Stimulated activated CD4-positive, alpha-beta T cell treated with anti-CD3 and anti-CD28 coated beads, TNF-alpha, amount 100 ng/mL, for 48 hours (primary cell): ENCODE measurements around the gene CSTF2T.

Experiments used
- DNase-seq, 3 donors: peaks; one replicate each; pipeline ENCODE4 v3.0.0-alpha.2; 2020; ENCODE audit warnings: low read depth in 3 of 3

Gene CSTF2T

GRCh38 chr10:51699475-51700227 is at the start of gene CSTF2T:
Gene CSTF2T, minus strand, starts transcription at chr10:51699595. Its CDS starts 46 bp downstream, at chr10:51699549.
- peak; percentile 81 to 85 (median 83) for DNase-seq

- DNase-seq: no peak
Measured at GRCh38 chr10:51748959-51749358, 49.6 kb upstream of the CSTF2T start.

- no peak for DNase-seq
Measured at GRCh38 chr10:51747216-51747615, 47.8 kb upstream of the CSTF2T start.

GRCh38 chr10:51745397-51745796 is 46.0 kb upstream of the CSTF2T start:
- DNase-seq: no peak

- DNase-seq: no peak
Measured at GRCh38 chr10:51744235-51745000, 45.0 kb upstream of the CSTF2T start.

GRCh38 chr10:51743146-51743545 is 43.8 kb upstream of the CSTF2T start:
- DNase-seq: no peak

- DNase-seq: no peak
Measured at GRCh38 chr10:51733057-51733456, 33.7 kb upstream of the CSTF2T start.

GRCh38 chr10:51729822-51730555 is 30.6 kb upstream of the CSTF2T start:
- no peak for DNase-seq

- DNase-seq: no peak
Measured at GRCh38 chr10:51724038-51724437, 24.6 kb upstream of the CSTF2T start.

- no peak for DNase-seq
Measured at GRCh38 chr10:51718804-51719291, 19.5 kb upstream of the CSTF2T start.

GRCh38 chr10:51716981-51717380 is 17.6 kb upstream of the CSTF2T start:
- DNase-seq: no peak

- no peak for DNase-seq
Measured at GRCh38 chr10:51711519-51711891, 12.1 kb upstream of the CSTF2T start.

GRCh38 chr10:51709324-51709972 is 10.1 kb upstream of the CSTF2T start:
- DNase-seq: no peak

GRCh38 chr10:51708609-51709008 is 9.2 kb upstream of the CSTF2T start:
- no peak for DNase-seq

GRCh38 chr10:51707821-51708424 is 8.5 kb upstream of the CSTF2T start:
- DNase-seq: no peak

GRCh38 chr10:51707392-51707791 is 8.0 kb upstream of the CSTF2T start:
- DNase-seq: no peak

- no peak for DNase-seq
Measured at GRCh38 chr10:51706225-51706624, 6.8 kb upstream of the CSTF2T start.

- DNase-seq: no peak
Measured at GRCh38 chr10:51705774-51706173, 6.4 kb upstream of the CSTF2T start.

- no peak for DNase-seq
Measured at GRCh38 chr10:51700228-51700817, 928 bp upstream of the CSTF2T start.

GRCh38 chr10:51699145-51699474 is 285 bp downstream of the CSTF2T start:
- DNase-seq: no peak

GRCh38 chr10:51698473-51699063 is 827 bp downstream of the CSTF2T start:
- DNase-seq: no peak
